ENCODE results near the gene SEPTIN8.

The SEPTIN8 gene

DNA sequence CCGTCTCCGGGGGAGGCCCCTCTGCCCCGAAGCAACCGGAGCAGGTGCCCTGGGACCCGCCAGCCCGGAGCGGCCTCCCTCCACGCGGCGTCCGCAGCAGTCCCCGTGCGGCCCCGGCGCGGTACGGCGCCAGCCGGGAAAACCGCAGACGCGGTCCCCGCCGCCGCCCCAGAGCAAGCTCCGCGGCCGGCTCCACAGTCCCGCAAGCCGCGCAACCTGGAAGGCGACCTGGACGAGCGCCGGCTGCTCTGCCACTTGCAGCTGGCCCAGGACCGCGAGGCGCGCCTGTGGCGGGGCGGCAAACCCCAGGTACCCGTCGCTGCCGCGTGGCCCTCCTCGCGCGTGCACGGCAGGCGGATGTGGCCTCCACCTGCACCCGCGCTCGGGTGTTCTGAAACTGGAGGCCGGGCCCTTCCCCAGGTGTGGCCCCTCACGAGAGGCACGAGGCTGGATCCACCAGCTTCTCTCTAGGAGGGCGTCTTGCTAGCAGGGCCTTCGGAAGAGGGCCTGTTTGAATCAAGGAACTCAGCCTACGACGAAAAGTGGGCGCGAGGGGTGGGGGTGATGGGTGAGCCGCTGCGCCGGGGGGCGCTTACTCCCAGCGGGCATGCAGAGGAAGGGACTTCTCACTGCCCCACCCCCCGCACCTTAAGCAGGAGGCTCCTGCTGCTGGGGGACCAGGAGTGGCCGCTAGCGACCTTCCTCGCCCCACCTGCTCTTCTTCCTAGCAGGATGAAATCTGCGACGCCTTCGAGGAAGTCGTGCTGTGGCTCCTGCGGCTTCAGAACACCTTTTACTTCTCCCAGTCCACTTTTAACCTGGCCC is 29.2 kb downstream of the SEPTIN8 start:
- no peak for DNase-seq (ENCODE audit: low spot score)

DNA sequence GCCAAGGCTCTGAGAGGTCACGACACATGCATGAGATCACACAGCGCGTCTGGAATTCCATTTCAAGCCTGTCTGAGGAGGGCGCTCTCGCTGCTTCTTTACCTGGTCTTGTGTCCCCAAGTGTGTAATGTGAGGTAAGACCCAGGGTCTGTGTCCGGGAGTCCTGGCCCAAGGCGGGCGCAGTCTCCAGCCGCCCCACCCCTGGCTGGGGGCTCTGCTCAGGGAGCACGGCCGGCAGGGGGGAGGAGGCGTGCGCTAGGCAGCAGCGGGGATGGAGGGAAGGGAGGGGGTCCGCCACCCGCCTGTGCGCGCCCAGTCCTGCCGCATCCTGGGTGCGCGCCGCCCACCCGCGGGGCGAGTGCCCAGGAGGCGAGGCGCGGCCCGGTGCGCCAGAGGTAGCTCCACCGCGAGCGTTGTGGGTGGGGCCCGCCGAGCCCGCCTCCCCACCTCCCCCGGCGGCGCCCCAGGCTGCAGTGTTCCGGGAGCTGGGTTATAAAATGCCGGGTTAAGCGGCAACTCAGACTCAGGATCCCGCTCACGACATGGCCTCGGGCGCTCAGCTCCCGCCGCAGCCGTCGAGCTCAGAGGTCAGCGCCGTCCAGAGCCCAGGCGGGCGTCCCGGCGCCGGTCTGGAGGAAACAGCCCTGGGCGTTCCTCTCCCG is 30.0 kb downstream of the SEPTIN8 start, which contains the start of gene CCNI2:
TSS of gene CCNI2 (plus strand) at position 473 of the 662 bp plus-strand sequence. CDS start at position 543, 70 bp downstream.
- no peak for DNase-seq (ENCODE audit: low spot score)

DNA sequence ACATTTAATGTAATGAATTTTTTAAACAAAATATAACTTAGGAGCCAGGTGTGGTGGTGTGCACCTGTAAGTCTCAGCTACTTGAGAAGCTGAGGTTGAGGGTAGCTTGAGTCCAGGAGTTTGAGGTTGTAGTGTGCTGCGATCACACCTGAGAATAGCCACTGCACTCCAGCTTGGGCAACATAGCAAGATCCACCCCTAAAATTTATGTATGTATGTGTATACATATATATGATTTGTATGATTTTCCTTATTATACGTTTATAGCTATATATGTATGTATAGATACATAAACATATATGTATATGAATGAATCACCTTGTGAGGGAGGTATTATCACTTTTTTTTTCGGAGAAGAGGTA is 30.5 kb downstream of the SEPTIN8 start:
- no peak for DNase-seq (ENCODE audit: low spot score)

DNA sequence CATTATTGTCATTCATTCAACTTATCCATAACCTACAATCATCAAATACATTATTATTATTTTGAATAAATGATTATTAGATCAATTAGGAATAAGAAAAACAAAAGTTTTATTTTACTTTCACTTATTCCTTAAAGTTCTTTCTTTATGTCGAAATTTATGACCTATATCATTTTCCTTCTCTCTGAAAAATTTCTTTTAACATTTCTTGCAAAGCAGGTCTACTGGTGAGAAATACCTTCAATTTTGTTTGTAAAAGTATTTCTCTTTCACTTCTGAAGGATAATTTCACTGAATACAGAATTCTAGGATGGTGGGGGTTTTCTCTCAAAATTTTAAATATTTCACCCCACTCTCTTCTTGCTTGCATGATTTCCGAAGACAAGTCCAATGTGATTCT is 32.4 kb downstream of the SEPTIN8 start:
- DNase-seq (ENCODE audit: low spot score) = no peak

DNA sequence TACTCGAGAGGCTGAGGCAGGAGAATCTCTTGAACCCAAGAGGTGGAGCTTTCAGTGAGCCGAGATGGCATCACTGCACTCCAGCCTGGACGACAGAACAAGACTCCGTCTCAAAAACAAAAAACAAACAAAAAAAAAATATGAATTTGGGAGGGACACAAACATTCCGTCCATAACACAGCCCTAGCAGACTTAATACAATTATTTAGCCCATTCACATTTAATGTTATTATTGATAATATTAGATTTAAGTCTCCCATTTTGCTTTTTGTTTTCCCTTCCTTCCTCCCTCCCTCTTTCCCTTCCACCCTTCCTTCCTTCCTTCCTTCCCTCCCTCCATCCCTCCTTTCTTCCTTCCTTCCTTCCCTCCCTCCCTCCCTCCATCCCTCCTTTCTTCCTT is 34.4 kb downstream of the SEPTIN8 start:
- no peak for DNase-seq (ENCODE audit: low spot score)

DNA sequence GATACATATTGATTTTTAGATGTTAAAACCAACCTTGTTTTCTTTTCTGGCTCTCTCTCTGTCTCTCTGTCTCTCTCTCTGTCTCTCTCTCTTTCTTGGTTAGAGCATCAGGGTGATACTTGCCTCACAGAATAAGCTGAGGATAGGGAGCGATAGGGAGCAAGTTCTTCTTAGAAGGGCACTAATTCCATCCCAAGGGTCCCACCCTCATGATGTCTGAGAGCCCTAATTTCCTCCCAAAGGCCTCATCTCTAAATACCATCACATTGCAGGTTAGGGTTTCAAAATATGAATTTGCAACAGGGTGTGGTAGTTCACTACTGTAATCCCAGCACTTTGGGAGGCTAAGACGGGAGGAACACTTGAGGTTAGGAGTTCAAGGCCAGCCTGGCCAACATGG is 34.9 kb downstream of the SEPTIN8 start:
- DNase-seq (ENCODE audit: low spot score) = no peak

DNA sequence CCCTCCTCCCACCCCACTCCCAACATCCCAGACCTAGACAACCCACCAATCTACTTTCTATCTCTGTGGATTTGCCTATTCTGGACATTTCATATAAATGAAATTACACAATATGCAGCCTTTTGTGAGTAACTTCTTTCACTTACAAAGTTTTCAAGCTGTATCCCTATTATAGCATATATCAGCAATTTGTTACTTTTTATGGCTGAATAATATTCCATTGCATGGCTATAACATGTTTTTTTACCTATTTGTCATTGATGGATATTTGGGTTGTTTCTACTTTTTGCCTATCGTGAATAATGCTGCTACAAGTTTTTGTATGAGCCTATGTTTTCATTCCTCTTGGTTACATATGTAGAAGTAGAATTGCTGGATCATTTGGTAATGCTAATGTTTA is 37.8 kb downstream of the SEPTIN8 start:
- no peak for DNase-seq (ENCODE audit: low spot score)

DNA sequence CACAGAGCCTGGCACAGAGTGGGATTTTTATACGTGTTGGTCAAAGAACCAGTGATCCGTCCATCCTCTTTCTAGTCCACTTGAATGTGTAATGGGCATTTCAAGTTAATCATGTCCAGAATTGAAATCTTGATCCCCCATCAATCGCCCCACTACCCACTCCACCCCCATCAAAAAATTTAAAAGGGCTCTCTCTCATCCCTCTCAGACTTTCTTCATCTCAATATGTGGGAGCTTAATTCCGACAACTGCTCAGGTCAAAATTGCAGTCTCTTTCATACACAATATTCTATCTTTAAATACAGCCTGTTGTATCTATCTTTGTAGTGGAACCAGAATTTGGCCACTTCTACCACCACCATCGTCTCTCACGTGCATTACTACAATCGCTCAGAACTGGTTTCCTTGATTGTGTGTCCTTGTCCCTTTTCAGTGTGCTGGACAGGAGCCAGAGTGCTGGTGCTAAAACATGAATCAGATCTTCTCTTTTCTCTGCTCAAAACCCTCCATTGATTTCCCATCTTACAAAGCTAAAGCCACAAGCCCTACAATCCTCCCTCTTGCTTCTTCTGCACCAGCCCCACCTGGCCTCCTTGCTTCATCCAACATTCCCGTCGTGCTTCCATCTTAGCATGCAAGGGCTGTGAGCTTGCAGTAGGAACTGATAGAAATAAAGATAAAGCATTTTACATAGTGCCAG is 38.9 kb downstream of the SEPTIN8 start:
- no peak for DNase-seq (ENCODE audit: low spot score)

DNA sequence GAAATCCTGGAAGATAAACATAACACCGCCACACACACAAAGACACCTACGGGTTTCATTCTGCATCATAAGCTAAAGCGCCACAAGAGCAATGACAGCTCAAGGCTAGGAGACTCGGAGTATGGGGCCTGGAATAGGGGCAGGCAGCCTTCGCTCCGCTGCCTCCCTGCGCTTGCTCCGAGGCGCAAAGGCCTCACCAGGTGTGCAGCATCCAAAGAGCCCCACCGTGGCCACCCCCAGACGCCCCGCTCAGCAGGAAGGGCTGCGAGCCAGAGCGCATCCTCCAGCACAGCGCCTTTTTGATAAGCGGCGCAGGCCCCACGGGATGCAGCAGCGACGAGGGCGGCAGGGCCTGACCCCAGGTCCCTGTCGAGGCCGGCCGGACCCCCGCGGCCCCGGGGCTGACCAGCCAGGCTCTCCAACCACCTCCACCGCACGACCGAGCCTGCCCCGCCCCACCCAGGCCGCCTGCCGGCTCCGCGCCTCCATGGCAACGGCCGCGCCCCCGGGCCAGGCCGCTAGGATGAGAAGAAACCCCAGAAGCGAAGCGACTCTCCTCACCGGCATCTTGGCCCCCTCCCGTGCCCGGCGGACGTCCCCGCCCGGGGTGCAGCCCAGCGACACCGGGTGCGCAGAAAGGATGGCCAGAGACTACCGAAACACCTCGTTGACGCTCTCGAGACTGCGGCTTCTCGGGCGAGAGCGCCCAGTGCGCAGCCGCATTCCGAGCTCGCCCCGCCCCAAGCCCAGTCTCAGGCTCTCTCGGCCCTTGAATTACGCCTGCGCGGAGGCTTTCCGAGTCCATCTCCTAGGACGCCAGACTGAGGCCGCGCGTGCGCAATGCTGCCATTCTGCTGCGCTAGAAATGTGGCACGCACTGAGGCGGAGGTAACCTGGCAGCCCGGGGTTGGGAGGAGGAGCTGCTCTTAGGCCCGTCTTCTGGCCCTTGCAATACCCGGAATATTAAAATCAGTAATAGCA is 39.9 kb downstream of the SEPTIN8 start, which contains the start of gene KIF3A:
TSS of gene KIF3A (minus strand) at position 694 of the 981 bp plus-strand sequence. CDS start at position 567, 127 bp downstream.
- DNase-seq (ENCODE audit: low spot score) = peak; percentile 95

DNA sequence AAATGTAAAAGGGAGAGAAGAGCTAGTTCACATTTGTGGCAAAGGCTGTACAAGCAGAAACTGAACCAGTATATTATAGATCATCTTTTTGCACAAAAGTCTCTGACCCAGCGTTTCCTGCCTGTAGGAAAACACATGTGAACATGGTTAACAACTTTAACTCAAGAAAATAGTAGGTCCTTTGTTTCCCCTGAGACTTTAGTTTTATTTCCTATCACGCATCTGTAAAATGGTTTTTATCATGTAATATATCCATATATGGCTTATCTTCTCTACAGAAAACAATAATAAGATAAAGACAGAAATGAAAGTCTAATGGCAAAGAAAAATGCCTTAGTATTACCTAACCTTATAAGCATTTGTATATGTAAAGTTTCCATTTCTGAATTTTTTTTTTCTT is 42.4 kb downstream of the SEPTIN8 start:
- DNase-seq (ENCODE audit: low spot score) = no peak

DNA sequence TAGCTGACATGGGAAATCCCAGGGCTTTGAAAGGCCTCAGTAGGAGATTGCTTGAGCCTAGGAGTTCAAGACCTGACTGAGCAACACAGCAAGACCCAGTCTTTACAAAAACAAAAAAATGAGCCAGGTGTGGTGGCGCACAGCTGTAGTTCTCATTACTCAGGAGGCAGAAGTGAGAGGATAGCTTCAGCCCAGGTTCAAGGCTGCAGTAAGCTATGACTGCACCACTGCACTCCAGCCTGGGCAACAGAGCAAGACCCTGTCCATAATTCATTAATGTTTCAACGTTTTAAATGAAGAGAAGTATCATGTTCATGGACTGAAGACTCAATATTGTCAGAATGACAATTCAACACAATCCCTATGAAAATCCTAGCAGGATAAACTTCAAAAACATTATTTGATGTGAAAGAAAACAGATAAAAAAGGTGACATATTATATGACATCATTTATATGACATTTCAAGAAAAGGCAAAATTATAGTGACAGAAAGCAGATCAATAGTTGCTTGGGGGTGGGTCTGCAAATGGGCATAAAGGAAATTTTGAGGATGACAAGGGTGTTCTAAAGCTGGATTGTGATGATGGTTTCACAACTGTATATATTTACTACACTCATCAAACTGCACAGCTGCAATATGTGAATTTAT is 43.4 kb downstream of the SEPTIN8 start:
- DNase-seq (ENCODE audit: low spot score) = no peak

DNA sequence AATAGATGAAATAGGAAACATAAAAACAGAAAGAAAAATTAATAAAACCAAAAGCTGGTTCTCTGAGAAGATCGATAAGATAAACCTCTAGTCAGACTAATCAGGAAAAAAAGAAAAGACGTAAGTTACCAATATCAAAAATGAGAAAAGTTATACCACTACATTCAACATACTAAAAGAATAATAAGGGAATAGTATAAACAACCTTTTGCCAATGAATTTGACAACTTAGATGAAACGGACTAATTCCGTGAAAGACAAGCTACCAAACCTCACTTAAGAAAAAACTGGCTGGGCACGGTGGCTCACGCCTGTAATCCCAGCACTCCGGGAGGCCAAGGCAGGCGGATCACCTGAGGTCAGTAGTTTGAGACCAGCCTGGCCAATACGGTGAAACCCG is 47.1 kb downstream of the SEPTIN8 start:
- no peak for DNase-seq (ENCODE audit: low spot score)

DNA sequence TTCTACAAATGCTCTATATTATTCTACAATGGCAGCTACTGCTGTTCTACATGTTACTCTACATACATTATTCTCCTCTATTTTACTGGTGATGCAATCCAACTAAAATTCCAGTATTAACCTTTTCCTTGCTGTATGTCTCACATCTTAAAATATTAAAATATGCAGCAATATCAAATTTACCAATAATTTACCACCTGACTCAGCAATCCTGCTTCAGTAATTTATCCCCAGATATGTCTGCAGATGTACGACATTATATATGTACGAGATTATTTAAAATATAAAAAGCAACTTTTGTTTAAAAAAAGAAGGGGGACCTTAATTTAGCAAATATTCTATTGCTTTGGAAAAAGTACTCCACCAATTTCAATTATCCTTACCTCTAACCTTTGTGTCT is 51.3 kb downstream of the SEPTIN8 start:
- DNase-seq (ENCODE audit: low spot score) = no peak

DNA sequence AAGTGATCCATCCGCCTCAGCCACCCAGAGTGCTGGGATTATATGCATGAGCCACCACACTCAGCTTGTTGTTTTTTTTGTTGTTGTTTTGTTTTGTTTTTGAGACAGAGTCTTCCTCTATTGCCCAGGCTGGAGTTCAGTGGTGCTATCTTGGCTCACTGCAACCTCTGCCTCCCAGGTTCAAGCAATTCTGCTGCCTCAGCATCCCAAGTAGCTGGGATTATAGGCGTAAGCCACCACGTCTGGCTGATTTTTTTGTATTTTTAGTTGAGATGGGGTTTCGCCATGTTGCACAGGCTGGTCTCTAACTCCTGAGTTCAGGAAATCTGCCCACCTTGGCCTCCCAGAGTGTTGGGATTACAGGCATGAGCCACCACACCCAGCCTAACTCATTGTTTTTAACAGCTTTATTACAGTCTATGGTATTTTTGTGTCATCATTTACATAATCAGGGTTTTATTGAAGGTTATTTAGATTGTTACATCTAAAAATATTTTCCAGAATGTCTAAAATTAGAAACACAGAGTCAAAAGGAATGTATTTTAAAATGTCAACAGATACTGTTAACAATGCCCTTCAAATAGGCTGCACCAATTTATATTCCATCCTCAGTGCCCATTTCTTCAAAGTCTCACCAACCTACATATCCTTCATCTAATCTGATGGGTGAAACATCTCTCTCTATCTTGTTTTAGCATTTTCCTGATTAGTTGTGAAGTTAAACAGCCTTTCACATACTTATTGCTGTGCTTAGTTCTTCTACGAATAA is 58.3 kb downstream of the SEPTIN8 start:
- DNase-seq (ENCODE audit: low spot score) = no peak

DNA sequence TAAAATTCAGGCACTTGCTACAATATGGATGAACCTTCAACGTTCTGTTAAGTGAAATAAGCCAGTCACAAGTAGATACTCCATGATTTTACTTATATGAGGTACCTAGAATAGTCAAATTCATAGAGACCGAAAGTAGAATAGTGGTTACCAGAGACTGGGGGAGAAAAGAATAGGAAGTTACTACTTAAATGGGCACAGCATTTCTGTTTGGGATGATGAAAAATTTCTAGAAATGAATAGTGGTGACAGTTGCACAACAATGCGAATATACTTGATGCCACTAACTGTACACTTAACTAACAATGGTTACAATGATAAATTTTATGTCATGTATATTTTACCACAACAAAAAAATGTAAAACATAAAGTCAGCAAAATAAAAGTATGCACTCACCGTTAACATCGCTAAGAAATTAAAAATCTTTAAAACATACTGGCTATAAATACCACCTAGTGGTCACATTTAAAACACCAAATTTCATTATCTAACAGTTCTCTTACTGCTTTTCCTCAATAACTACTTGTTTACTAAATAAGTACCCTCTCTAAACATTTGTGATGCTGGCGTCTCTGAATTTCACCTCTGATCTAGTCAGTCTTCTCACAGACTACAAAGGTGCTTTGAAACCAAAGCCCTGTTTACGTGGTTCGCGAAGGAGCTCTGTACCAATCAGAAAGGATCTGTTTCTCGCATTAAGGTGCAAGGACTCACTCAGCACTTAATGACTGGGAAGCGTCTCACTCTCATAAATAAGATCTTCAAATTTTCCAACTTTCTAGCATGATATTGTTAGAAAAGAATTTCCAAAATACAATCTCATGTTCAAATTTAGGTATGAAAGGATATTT is 62.4 kb downstream of the SEPTIN8 start:
- DNase-seq (ENCODE audit: low spot score) = no peak

DNA sequence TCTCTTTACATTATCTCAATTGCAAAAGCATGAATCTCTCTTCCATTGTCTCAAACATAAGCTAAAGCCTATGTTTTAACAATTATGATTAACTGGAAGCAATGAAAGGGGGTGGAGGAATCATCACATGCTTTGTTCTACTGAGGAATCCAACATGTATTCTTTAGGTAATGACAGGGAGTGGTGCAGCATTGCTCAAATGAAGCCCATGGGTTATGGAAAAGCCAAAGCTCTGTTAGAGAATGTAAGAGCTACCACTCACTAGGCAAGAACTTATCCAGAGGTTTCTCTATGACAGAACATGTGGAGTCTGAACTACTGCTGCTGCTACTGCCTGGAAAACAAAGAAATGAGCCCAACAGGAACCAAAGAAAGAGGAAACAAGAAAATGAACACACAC is 68.4 kb downstream of the SEPTIN8 start:
- no peak for DNase-seq (ENCODE audit: low spot score)

DNA sequence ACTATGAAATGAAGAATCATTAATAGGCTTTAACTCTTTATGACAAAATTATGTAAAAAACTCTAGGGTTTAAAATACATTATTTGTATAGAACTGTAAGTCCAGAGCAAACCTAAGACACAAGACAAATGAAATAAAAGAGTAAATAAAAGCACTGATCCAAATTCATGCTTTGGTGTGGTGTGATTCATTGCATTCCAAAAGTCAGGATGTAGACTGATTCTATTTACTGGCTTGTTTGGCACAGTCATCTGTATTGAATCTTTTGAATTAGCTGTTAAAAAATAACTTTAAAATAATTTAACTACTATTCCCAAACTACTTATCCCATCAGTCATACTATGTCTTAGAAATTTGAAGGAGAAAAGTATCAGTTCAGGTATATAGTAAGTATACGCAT is 72.2 kb downstream of the SEPTIN8 start:
- no peak for DNase-seq (ENCODE audit: low spot score)

Measured in left forelimb (tissue), 1 donor.